Panc1 (cell line): ENCODE data around the gene IQCF2. TPM values are rescaled to one million over a fixed set of nuclear protein-coding genes. Genes with fewer than 3 reads are reported as not detected.

Experiments used
- ATAC-seq: fragments of 200-7000 bp; cut with Tn5 transposase; 2 replicates; pipeline ENCODE4 v1.9.1; 2020; ENCODE audit warnings: mild to moderate bottlenecking, moderate library complexity
- BruUV-seq: library from RNA; stranded (reverse); fragments of 400-500 nt; replicated peaks from 2 replicates; lab custom pipeline; 2021; lab: Mats Ljungman, UMichigan
- CTCF ChIA-PET: fragments of 300-600 bp; sonication (Branson Sonifier 250); formaldehyde crosslinking; loops from one replicate; lab custom pipeline; 2022; ENCODE audit warnings: antibody characterized with exemption; lab: Charles Lee
- POLR2A ChIA-PET: fragments of 300-600 bp; sonication (Branson Sonifier 250); formaldehyde crosslinking; loops from one replicate; lab custom pipeline; 2022; ENCODE audit warnings: antibody characterized with exemption; lab: Charles Lee
- DNase-seq: peaks from one replicate; pipeline ENCODE4 v3.0.0-alpha.2; 2010; ENCODE audit warnings: low read depth, low spot score
- H3K27ac ChIP-seq: 2 replicates; pipeline ENCODE4 v1.5.1; 2011; ENCODE audit warnings: mild to moderate bottlenecking, low read length, inconsistent platforms
- H3K27me3 ChIP-seq: fragments of 200-500 bp; sonication (Bioruptor generic); 2 replicates; pipeline ENCODE4 v1.6.0; 2014; ENCODE audit warnings: low read length, inconsistent platforms; ENCODE audit not compliant: control insufficient read depth, insufficient read depth
- H3K36me3 ChIP-seq: fragments of 200-500 bp; sonication (Bioruptor generic); 2 replicates; pipeline ENCODE4 v1.5.1; 2014; ENCODE audit warnings: inconsistent platforms, mild to moderate bottlenecking, low read length, moderate library complexity; ENCODE audit not compliant: control insufficient read depth, insufficient read depth
- H3K4me1 ChIP-seq: 2 replicates; pipeline ENCODE4 v1.5.1; 2011; ENCODE audit warnings: inconsistent platforms, mild to moderate bottlenecking, low read length, moderate library complexity; ENCODE audit not compliant: control insufficient read depth, insufficient read depth
- H3K4me3 ChIP-seq, 2 experiments: 2 replicates each; pipeline ENCODE4 v1.5.1; 2011 to 2012; ENCODE audit warnings: low read depth in 2 of 2, low read length in 2 of 2, mild to moderate bottlenecking in 2 of 2, inconsistent platforms in 1 of 2, moderate library complexity in 1 of 2
- H3K9me3 ChIP-seq: fragments of 200-500 bp; sonication (Bioruptor generic); 2 replicates; pipeline ENCODE4 v1.5.1; 2014; ENCODE audit warnings: low read depth, mild to moderate bottlenecking, inconsistent platforms, low read length, moderate library complexity; ENCODE audit not compliant: control insufficient read depth, insufficient read depth
- CTCF ChIP-seq: fragments of 450-650 bp; IDR thresholded peaks from 2 replicates; pipeline ENCODE4 v1.5.1; 2017; ENCODE audit warnings: mild to moderate bottlenecking
- POLR2AphosphoS5 ChIP-seq: IDR thresholded peaks from 2 replicates; pipeline ENCODE4 v1.6.1; 2012; ENCODE audit warnings: mild to moderate bottlenecking, low read depth, low read length, moderate library complexity
- SIN3A ChIP-seq: IDR thresholded peaks from 2 replicates; pipeline ENCODE4 v1.6.1; 2012; ENCODE audit warnings: low read depth, mild to moderate bottlenecking, low read length, moderate library complexity, borderline replicate concordance; ENCODE audit not compliant: insufficient read depth
- TCF7L2 ChIP-seq: IDR thresholded peaks from 2 replicates; pipeline ENCODE4 v1.6.1; 2011; ENCODE audit warnings: mild to moderate bottlenecking, low read depth, low read length, inconsistent platforms
- in situ Hi-C: cut with HindIII; loops from 2 replicates; pipeline ENCODE4 v1.10.0; 2016; ENCODE audit warnings: low sequenced_read_pairs, low pct_unique_long_range_greater_than_20kb
- intact Hi-C: fragments of 100-400 bp; cut with micrococcal nuclease; formaldehyde crosslinking; loops from one replicate; pipeline ENCODE4 v1.10.0; 2022; ENCODE audit not compliant: unreplicated experiment
- total RNA-seq: library from RNA; stranded (reverse); gene quantifications from one replicate; pipeline ENCODE4 v1.2.1, GENCODE V29; 2021; ENCODE audit not compliant: unreplicated experiment
- TF ChIP-seq, protein P1 (sequence below), 2 experiments: IDR thresholded peaks; 2 replicates each; pipeline ENCODE4 v1.6.1; 2011 to 2012; ENCODE audit warnings: low read depth in 2 of 2, control low read depth in 1 of 2, low read length in 1 of 2, mild to moderate bottlenecking in 1 of 2, moderate library complexity in 1 of 2; ENCODE audit not compliant: insufficient read depth in 1 of 2

Gene IQCF2
- total RNA-seq, 1 experiment from 2014 or later, result not detected

GRCh38 chr3:51874889-51875288 is 13.5 kb downstream of the IQCF2 start:
- in situ Hi-C loops, result no loop called here
- ChIA-PET POLR2A (no interaction called here), CTCF (no interaction called here)
- Histone ChIP-seq H3K27ac (no peak overlapping the region), H3K4me3 (no peak overlapping the region), H3K27me3 (no peaks in the 10 kb centered on the region; the same call in 1 of the 2 replicates), H3K4me1 (no peaks in the 10 kb centered on the region), H3K36me3 (no peaks in the 10 kb centered on the region), H3K9me3 (no peaks in the 10 kb centered on the region)
- BruUV-seq, result no TSS peak
- intact Hi-C loops, result no loop called here
- no peak for DNase-seq
- no peak for ATAC-seq
- TF ChIP-seq SIN3A, result no peak
- TF ChIP-seq TCF7L2, result no peak
- no peak for TF ChIP-seq POLR2AphosphoS5
- TF ChIP-seq, protein P1, sequence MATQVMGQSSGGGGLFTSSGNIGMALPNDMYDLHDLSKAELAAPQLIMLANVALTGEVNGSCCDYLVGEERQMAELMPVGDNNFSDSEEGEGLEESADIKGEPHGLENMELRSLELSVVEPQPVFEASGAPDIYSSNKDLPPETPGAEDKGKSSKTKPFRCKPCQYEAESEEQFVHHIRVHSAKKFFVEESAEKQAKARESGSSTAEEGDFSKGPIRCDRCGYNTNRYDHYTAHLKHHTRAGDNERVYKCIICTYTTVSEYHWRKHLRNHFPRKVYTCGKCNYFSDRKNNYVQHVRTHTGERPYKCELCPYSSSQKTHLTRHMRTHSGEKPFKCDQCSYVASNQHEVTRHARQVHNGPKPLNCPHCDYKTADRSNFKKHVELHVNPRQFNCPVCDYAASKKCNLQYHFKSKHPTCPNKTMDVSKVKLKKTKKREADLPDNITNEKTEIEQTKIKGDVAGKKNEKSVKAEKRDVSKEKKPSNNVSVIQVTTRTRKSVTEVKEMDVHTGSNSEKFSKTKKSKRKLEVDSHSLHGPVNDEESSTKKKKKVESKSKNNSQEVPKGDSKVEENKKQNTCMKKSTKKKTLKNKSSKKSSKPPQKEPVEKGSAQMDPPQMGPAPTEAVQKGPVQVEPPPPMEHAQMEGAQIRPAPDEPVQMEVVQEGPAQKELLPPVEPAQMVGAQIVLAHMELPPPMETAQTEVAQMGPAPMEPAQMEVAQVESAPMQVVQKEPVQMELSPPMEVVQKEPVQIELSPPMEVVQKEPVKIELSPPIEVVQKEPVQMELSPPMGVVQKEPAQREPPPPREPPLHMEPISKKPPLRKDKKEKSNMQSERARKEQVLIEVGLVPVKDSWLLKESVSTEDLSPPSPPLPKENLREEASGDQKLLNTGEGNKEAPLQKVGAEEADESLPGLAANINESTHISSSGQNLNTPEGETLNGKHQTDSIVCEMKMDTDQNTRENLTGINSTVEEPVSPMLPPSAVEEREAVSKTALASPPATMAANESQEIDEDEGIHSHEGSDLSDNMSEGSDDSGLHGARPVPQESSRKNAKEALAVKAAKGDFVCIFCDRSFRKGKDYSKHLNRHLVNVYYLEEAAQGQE (IDR thresholded peaks at IDR 0.05; ENCODE audit: insufficient read depth in 1 of 2, low read depth in 2 of 2, low read length in 1 of 2), result no peak
- TF ChIP-seq CTCF, result no peak

DNA sequence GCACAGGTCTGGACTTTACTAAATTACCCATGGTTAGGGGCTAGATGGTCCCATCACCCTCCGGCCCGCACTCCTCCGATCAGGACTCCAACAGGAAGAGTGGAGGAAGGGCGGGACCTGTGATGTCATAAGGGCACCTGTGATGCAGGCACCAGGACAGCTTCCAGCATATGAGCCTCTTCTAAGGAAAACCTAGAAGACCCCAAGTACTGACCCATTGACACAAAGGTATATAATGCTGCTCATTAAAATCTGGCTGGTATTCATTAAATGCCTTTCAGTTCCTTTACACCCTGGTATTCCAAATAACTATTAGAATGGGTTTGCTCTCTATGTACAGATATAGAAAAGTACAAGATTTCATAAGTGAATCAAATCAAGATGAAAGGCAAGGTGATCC is 14.1 kb downstream of the IQCF2 start, which contains the start of gene IQCF5:
TSS of gene IQCF5 (minus strand) at position 101 of the 400 bp plus-strand sequence. CDS start at position 31, 70 bp downstream.
- in situ Hi-C loops, result no loop called here
- TF ChIP-seq, protein P1 (IDR thresholded peaks at IDR 0.05; ENCODE audit: insufficient read depth in 1 of 2, low read depth in 2 of 2, low read length in 1 of 2), result no peak
- no peak for TF ChIP-seq POLR2AphosphoS5
- TF ChIP-seq SIN3A, result no peak
- TF ChIP-seq CTCF, result no peak
- no peak for TF ChIP-seq TCF7L2
- BruUV-seq, result no TSS peak
- Histone ChIP-seq H3K27me3 (no peaks in the 10 kb centered on the region; the same call in 1 of the 2 replicates), H3K27ac (no peak within 1 kb of the TSS), H3K4me1 (no peaks in the 10 kb centered on the region), H3K9me3 (no peaks in the 10 kb centered on the region), H3K4me3 (no peak within 1 kb of the TSS), H3K36me3 (no peaks in the 10 kb centered on the region)
- no peak for ATAC-seq
- POLR2A ChIA-PET, result no interaction called here
- no peak for DNase-seq
- CTCF ChIA-PET, result no interaction called here
- intact Hi-C loops, result no loop called here
